ENCODE measurements around the gene FLT3. TPM values are rescaled to one million over a fixed set of nuclear protein-coding genes. Genes with fewer than 3 reads are reported as not detected.

FLT3 gene
- total and polyA plus RNA-seq, 2 of the 13 experiments (the other 11 are each of a cell fraction or from before 2014, with no cell fraction given), result not detected

DNA sequence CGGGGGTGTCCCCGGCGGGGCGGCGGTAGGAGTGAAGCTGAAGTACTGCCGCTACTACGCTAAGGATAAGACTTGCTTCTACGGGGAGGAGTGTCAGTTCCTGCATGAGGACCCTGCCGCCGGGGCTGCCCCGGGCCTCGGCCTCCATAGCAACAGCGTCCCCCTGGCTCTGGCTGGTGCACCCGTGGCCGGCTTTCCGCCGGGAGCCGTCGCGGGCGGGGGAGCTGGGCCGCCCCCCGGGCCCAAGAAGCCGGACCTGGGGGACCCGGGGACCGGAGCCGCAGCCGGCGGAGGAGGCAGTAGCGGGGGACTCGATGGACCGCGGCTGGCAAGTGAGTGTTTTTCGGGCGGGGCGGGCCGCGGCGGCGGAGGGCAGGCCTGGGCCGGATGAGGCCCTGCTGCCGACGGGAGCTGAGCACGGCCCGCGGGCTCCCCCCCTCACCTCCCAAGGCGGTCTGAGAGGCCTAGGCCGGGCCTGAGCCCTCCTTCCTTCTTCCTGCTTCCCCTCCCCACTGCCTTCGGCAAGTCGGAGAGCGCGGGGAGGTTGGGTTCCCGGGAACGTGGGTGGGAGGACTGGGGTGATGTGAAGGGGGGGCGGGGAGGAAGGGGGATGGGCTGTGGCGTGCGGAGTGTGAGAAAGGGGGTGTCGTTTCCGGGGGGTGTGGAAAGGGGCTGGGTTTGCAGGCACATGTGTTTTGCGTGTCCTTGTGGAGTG is 38.5 kb upstream of the FLT3 start (continued):
- TF ChIP-seq ZNF407 (CRISPR knock-in tag; IDR thresholded peaks at IDR 0.05; ENCODE audit: not compliant biosample characterization), result no peak
- 0 out of 2 replicates have a peak, but pooled peaks have one; percentile 42 for TF ChIP-seq ZNF747 (CRISPR knock-in tag; IDR thresholded peaks at IDR 0.05; ENCODE audit: borderline replicate concordance)
- no peak for TF ChIP-seq BHLHE40 (IDR thresholded peaks at IDR 0.05; ENCODE audit: low read length)
- no peak for TF ChIP-seq ETV5 (CRISPR knock-in tag; IDR thresholded peaks at IDR 0.05; ENCODE audit: borderline replicate concordance)
- TF ChIP-seq PBX2 (CRISPR knock-in tag; IDR thresholded peaks at IDR 0.05), result no peak
- TF ChIP-seq FOXO4 (CRISPR knock-in tag; conservative IDR thresholded peaks at IDR 0.05), result 0 out of 2 replicates have a peak, but pooled peaks have one; percentile 79
- no peak for TF ChIP-seq RARA (CRISPR knock-in tag; IDR thresholded peaks at IDR 0.05)
- no peak for TF ChIP-seq DDIT3 (CRISPR knock-in tag; IDR thresholded peaks at IDR 0.05)
- TF ChIP-seq EHMT2 (IDR thresholded peaks at IDR 0.05; ENCODE audit: borderline replicate concordance, low read depth, low read length), result no peak
- no peak; the same call in 1 of the 2 replicates for TF ChIP-seq HOXA3 (CRISPR knock-in tag; IDR thresholded peaks at IDR 0.05)
- TF ChIP-seq U2AF1 (optimal IDR thresholded peaks at IDR 0.05; ENCODE audit: low read depth, low read length), result no peak
- TF ChIP-seq KLF9 (CRISPR knock-in tag; IDR thresholded peaks at IDR 0.05; ENCODE audit: low read depth), result no peak
- no peak for TF ChIP-seq ISX (CRISPR knock-in tag; conservative IDR thresholded peaks at IDR 0.05)
- no peak for TF ChIP-seq NR2F2 (IDR thresholded peaks at IDR 0.05; ENCODE audit: borderline replicate concordance, low read depth)
